ENCODE data around the gene PLEKHG5.

DNA sequence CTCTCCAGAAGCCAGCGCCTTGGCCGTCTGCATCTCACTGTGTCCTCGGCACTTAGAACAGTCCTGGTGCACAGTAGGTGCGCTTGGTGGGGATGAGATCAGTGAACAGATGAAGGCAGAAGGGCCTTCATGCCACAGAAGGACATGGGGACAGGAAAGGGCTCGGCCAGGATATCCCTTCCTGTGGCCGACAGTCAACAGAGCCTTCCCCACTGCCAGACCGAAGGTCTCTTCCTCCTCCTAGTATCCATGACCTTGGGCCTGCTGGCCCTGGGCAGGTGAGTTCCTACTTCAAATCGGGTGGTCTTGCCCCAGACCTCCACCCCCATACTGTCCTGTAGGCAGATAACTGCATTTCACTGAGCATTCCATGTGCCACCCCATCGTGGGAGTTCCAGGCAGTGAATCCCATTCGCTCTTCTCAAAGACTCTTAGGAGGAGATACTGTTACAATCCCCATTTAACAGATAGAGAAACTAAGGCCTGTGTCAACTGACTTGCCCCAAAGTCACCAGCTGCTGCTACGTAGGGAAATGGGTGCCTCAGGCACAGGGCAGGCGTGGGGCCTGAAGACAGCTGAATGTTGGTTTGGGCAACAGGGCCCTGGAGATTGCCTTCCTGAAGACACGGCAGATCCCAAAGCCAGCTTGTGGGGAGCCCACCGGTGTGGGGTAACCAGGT is 3.5 kb downstream of the PLEKHG5 start:
- TF ChIP-seq, protein P1, sequence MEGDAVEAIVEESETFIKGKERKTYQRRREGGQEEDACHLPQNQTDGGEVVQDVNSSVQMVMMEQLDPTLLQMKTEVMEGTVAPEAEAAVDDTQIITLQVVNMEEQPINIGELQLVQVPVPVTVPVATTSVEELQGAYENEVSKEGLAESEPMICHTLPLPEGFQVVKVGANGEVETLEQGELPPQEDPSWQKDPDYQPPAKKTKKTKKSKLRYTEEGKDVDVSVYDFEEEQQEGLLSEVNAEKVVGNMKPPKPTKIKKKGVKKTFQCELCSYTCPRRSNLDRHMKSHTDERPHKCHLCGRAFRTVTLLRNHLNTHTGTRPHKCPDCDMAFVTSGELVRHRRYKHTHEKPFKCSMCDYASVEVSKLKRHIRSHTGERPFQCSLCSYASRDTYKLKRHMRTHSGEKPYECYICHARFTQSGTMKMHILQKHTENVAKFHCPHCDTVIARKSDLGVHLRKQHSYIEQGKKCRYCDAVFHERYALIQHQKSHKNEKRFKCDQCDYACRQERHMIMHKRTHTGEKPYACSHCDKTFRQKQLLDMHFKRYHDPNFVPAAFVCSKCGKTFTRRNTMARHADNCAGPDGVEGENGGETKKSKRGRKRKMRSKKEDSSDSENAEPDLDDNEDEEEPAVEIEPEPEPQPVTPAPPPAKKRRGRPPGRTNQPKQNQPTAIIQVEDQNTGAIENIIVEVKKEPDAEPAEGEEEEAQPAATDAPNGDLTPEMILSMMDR (IDR thresholded peaks at IDR 0.05): no peak
- TF ChIP-seq EP300 (IDR thresholded peaks at IDR 0.05; ENCODE audit: low read depth): no peak
- no peak for TF ChIP-seq POLR2A (IDR thresholded peaks at IDR 0.05)
- TF ChIP-seq POLR2AphosphoS5 (IDR thresholded peaks at IDR 0.05): no peak

All from transverse colon (tissue), 4 donors.